Stomach (tissue), 9 donors: ENCODE results near the gene ZFHX2. TPM values are rescaled to one million over a fixed set of nuclear protein-coding genes. Genes with fewer than 3 reads are reported as not detected.

Source experiments
- DNase-seq, 2 donors: peaks; one replicate each; pipeline versions ENCODE4 v3.0.0 to v3.0.0-alpha.2; 2013 to 2019
- H3K27ac ChIP-seq, 5 donors: fragments of 200-600 bp in 4 of 5; sonication (generic) in 4 of 5; one replicate each; pipeline ENCODE4 v1.5.1; 2013 to 2019; ENCODE audit warnings: mild to moderate bottlenecking in 1 of 5, moderate library complexity in 1 of 5
- H3K27me3 ChIP-seq, 3 donors: fragments of 200-600 bp; sonication (generic); one replicate each; pipeline ENCODE4 v1.5.1; 2017 to 2019; ENCODE audit warnings: mixed run types in 1 of 3
- H3K36me3 ChIP-seq, 4 donors: fragments of 200-600 bp; sonication (generic); 1 replicate in 3 of 4; 2 replicates in 1 of 4; pipeline ENCODE4 v1.5.1; 2016 to 2019
- H3K4me1 ChIP-seq, 4 donors: fragments of 200-600 bp; sonication (generic); one replicate each; pipeline ENCODE4 v1.5.1; 2016 to 2019
- H3K4me3 ChIP-seq, 4 donors: fragments of 200-600 bp; sonication (generic) in 3 of 4; one replicate each; pipeline ENCODE4 v1.5.1; 2016 to 2019; ENCODE audit warnings: mild to moderate bottlenecking in 1 of 4
- H3K9me3 ChIP-seq, 4 donors: fragments of 200-600 bp; sonication (generic); one replicate each; pipeline ENCODE4 v1.5.1; 2016 to 2019
- EP300 ChIP-seq: sonication (generic); formaldehyde crosslinking; IDR thresholded peaks from one replicate; pipeline ENCODE4 v1.6.1; 2017; ENCODE audit warnings: antibody characterized with exemption
- POLR2A ChIP-seq, 4 donors: fragments of 450-650 bp; IDR thresholded peaks; one replicate each; pipeline ENCODE4 v1.6.1; 2016; ENCODE audit warnings: antibody characterized with exemption in 4 of 4, control low read depth in 2 of 4, mild to moderate bottlenecking in 1 of 4, moderate library complexity in 1 of 4
- POLR2AphosphoS5 ChIP-seq, 3 donors: sonication (generic); formaldehyde crosslinking; IDR thresholded peaks; one replicate each; pipeline ENCODE4 v1.6.1; 2016; ENCODE audit warnings: antibody characterized with exemption in 3 of 3
- WGBS, 5 donors: extraction: QIAGEN DNeasy Blood & Tissue Kit in 3 of 5; methylation state at CpG; one replicate each; pipeline versions ENCODE4 v1.1.5 to v1.1.7; 2013 to 2018; 5-methylcytosine and 5-hydroxymethylcytosine counted together
- intact Hi-C: fragments of 100-400 bp; cut with DNase I; formaldehyde crosslinking; loops from one replicate; pipeline ENCODE4 v1.15.1; 2023; ENCODE audit warnings: low total_unique reads
- polyA plus RNA-seq, 3 donors: library from polyadenylated mRNA; stranded (reverse); fragments of 200-250 nt; gene quantifications; one replicate each; pipeline ENCODE4 v1.2.3, GENCODE V29; 2013
- total RNA-seq, 5 donors: library from RNA; depleted of rRNA; stranded (reverse); fragments of >200 nt; gene quantifications; one replicate each; pipeline versions ENCODE4 v1.1.0 to v1.2.3, GENCODE V29; 2014 to 2016
- TF ChIP-seq, protein P1 (sequence below), 7 experiments: fragments of 450-650 bp in 4 of 7; fragments of 200-600 bp in 3 of 7; sonication (generic) in 3 of 7; IDR thresholded peaks; one replicate each; pipeline ENCODE4 v1.5.1; 2016 to 2019; ENCODE audit warnings: antibody characterized with exemption in 7 of 7, control low read depth in 2 of 7, mild to moderate bottlenecking in 1 of 7
- donor health status: healthy with polysubstance abuse.
- donor health status: Bipolar disorder and iron deficiency.
- donor health status: healthy.

ZFHX2 gene
- total and polyA plus RNA-seq, 8 donors: under 0.01 to 2.9 (median 0.68) TPM; not detected in 1

DNA sequence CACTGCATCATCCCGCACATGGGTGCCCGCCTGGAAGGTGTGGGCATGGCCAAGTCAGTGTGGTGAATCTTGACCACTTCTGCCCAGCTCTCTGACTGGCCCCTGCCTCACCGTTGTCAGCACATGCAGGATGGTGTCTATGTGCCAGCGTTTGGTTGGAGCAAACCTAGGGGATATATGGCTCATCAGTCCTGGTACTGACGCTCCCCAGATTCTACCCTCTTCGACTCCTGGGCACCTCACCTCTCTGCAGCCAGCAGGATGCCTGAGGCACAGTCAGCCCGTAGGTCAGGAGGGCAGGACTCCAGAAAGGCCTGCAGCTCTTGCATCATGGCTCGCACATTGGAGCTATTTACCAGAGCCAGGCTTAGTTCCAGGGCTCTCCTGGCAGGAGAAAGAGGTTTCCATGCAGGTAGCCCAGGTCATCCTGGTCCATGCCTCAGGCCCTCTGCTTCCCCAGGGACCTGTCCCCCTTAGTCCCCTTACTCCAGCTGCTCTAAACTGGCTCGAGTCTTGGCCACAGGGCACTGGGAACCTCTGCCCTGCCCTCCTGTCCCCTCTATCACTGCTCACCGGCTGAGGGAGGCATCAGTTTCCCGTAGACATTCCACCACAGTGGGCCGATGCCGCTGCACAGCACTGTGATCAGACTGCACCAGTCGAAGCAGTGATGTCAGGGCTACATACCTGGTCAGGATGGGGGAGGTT is 12.1 kb upstream of the ZFHX2 start:
- Histone ChIP-seq H3K4me3 (no peak overlapping the region), H3K9me3 (no peaks in the 10 kb centered on the region), H3K36me3 (peaks cover 51 to 72% (median 66%) of the 10 kb centered on the region in 4 donors), H3K27me3 (no peaks in the 10 kb centered on the region), H3K27ac (peak overlapping the region in 3 of 5 donors; percentile 1 to 12 (median 3)), H3K4me1 (peaks cover 18 to 47% (median 35%) of the 10 kb centered on the region in 4 donors)
- TF ChIP-seq EP300: no peak
- 59 to 85% (median 74%) methylated on average over 11 to 14 of the region's 14 CpGs for WGBS, 5 donors
- intact Hi-C loops: loop anchor here (10.0 kb wide), 1 partner anchor 239 kb away; the partner anchor contains the start of gene PABPN1
- no peak for DNase-seq

DNA sequence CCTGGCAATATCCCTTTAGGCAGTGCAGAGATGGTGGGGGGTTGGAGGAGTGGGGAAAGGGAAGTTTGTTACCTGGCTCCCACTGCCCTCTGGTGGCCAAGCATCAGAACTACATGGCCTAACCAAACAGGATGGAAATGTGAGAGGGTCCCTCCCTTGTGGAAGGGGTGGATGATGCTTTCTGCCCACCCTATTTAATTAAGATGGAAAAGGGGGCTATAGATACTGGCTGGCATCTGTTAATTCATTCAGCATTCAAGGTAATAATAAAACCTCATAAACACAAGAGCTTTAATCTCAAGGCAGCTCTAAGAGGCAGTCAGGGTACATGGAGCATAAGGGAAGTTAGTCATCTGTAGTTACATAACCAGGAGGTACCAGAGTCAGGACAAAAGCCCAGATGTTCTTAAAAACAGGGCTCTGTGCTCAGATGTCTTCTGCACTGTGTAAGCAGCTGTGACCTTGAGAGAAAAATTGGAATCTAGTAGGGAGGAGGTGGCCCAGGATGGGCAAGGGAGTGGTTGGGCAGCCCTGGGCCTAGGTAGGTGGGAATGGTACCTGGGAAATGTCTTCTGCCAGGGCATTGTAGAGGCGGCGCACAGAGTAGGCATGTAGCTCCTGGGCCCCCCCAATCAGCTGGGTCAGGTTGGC is 11.4 kb upstream of the ZFHX2 start:
- peaks cover 53 to 79% (median 73%) of the 10 kb centered on the region in 4 donors for H3K36me3 ChIP-seq
- intact Hi-C loops: loop anchor here (10.0 kb wide), 1 partner anchor 238 kb away; the partner anchor contains the start of gene PABPN1
- peak; percentile 58 to 81 for DNase-seq

DNA sequence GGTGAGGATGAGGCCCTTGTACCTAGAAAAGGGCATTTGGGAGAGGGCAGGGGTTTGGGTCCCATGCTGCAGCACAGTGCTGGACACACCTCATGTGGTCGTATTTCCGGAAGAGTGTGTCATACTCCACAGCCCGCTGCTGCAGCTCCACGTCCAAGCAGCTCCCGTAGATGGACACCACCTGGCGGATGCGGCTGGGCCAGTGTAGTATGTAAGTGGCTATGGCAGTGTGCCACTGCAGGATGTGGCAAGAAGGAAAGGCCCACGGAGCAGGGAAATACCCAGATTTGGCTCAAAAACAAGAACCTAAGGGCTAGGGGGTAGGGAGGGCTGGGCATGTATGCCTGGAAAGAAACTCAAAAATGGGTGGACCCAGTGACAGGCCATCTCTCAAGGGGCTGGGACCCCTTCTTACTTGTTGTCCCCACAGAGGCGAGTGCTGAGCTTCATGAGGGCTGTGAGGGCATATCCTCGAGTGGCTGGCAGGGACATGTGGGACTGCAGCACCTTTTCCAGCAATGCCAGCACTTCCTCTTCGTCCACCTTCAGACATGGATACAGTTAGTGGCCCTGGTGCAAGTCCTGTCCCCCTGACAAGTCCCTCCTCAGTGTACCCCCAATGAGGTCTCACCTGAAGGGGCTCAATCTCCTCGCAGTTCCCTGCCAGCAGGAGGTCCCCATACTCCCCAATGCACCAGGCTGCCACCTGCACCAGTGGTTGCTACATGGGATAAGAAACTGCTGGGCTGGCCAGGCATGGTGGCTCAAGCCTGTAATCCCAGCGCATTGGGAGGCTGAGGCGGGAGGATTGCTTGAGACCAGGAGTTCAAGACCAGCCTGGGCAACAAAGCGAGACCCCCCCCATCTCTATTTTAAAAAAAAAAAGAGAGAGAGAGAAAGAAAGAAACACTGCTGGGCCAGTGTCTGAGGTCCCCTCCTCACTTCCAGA is 10.6 kb upstream of the ZFHX2 start:
- Histone ChIP-seq H3K27me3 (no peaks in the 10 kb centered on the region), H3K27ac (no peak overlapping the region), H3K36me3 (peaks cover 53 to 79% (median 73%) of the 10 kb centered on the region in 4 donors), H3K9me3 (no peaks in the 10 kb centered on the region), H3K4me1 (peaks cover 16 to 51% (median 39%) of the 10 kb centered on the region in 4 donors), H3K4me3 (no peak overlapping the region)
- DNase-seq: no peak
- intact Hi-C loops: loop anchor here (10.0 kb wide), 1 partner anchor 237 kb away; the partner anchor contains the start of gene PABPN1
- TF ChIP-seq, protein P1, sequence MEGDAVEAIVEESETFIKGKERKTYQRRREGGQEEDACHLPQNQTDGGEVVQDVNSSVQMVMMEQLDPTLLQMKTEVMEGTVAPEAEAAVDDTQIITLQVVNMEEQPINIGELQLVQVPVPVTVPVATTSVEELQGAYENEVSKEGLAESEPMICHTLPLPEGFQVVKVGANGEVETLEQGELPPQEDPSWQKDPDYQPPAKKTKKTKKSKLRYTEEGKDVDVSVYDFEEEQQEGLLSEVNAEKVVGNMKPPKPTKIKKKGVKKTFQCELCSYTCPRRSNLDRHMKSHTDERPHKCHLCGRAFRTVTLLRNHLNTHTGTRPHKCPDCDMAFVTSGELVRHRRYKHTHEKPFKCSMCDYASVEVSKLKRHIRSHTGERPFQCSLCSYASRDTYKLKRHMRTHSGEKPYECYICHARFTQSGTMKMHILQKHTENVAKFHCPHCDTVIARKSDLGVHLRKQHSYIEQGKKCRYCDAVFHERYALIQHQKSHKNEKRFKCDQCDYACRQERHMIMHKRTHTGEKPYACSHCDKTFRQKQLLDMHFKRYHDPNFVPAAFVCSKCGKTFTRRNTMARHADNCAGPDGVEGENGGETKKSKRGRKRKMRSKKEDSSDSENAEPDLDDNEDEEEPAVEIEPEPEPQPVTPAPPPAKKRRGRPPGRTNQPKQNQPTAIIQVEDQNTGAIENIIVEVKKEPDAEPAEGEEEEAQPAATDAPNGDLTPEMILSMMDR (IDR thresholded peaks at IDR 0.05): no peak
- no peak for TF ChIP-seq POLR2A (IDR thresholded peaks at IDR 0.05)
- TF ChIP-seq EP300: no peak
- TF ChIP-seq POLR2AphosphoS5 (IDR thresholded peaks at IDR 0.05): no peak
- WGBS, 5 donors: 70 to 81% (median 75%) methylated on average over 15 of the region's 15 CpGs

More for the DNA sequence above, 11.4 kb upstream of the ZFHX2 start:
- Histone ChIP-seq H3K4me3 (no peak overlapping the region), H3K4me1 (peaks cover 13 to 47% (median 35%) of the 10 kb centered on the region in 4 donors), H3K27me3 (no peaks in the 10 kb centered on the region), H3K9me3 (no peaks in the 10 kb centered on the region), H3K27ac (peak overlapping the region in 2 of 5 donors; percentile 3 to 12)
- WGBS, 5 donors: 94 to 96% (median 96%) methylated on average over 2 of the region's 2 CpGs; no CpG with 5 or more reads in 1 of the 5 donors
- TF ChIP-seq EP300 (no peak), POLR2AphosphoS5 (IDR thresholded peaks at IDR 0.05) (no peak), POLR2A (IDR thresholded peaks at IDR 0.05) (no peak)
- TF ChIP-seq, protein P1 (IDR thresholded peaks at IDR 0.05): peak in 5 of 7 experiments; percentile 89 to 97 (median 92)

DNA sequence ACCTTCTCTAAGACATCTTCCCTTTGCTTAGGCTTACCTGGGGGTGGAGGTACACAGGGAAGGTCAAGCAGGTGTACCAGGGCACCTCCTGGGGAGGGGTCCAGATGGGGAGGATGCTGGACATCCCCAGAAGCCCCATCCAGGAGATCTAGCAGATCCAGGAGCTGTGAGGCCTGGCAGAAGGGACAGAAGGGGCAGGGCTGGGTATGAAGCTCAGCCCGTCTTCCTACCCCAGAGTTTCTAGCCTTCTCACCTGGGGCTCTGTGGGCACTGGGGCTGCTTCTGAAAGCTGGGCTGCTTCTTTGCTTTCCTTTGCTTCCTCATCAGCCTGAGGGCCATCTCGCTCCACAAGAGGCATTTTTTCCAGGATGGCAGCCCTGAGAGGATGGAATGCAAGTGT is 9.7 kb upstream of the ZFHX2 start:
- 84 to 88% (median 87%) methylated on average over 2 of the region's 2 CpGs for WGBS, 5 donors
- no peak for TF ChIP-seq POLR2AphosphoS5 (IDR thresholded peaks at IDR 0.05)
- TF ChIP-seq EP300: no peak
- TF ChIP-seq, protein P1 (IDR thresholded peaks at IDR 0.05): no peak
- no peak for TF ChIP-seq POLR2A (IDR thresholded peaks at IDR 0.05)
- Histone ChIP-seq H3K36me3 (peaks cover 53 to 79% (median 73%) of the 10 kb centered on the region in 4 donors), H3K4me3 (no peak overlapping the region), H3K9me3 (no peaks in the 10 kb centered on the region), H3K4me1 (peaks cover 14 to 51% (median 38%) of the 10 kb centered on the region in 4 donors), H3K27me3 (no peaks in the 10 kb centered on the region), H3K27ac (no peak overlapping the region)
- no peak for DNase-seq
- intact Hi-C loops: loop anchor here (10.0 kb wide), 1 partner anchor 236 kb away; the partner anchor contains the start of gene PABPN1
